Esophagus squamous epithelium (tissue), 5 donors: ENCODE data around the gene DEAF1. TPM values are rescaled to one million over a fixed set of nuclear protein-coding genes. Genes with fewer than 3 reads are reported as not detected.

Experiments
- DNase-seq: peaks from one replicate; lab custom pipeline; 2025; lab: John Stamatoyannopoulos, UW
- H3K27ac ChIP-seq, 4 donors: fragments of 200-600 bp; sonication (generic); one replicate each; pipeline ENCODE4 v1.5.1; 2016 to 2019; ENCODE audit warnings: mild to moderate bottlenecking in 1 of 4
- H3K27me3 ChIP-seq, 4 donors: fragments of 200-600 bp; sonication (generic); 1 replicate in 3 of 4; 2 replicates in 1 of 4; pipeline versions ENCODE4 v1.5.1 to v1.6.0; 2017 to 2021; ENCODE audit warnings: antibody characterized with exemption in 1 of 4
- H3K36me3 ChIP-seq, 3 donors: fragments of 200-600 bp; sonication (generic); one replicate each; pipeline ENCODE4 v1.5.1; 2016 to 2019
- H3K4me1 ChIP-seq, 3 donors: fragments of 200-600 bp; sonication (generic); one replicate each; pipeline ENCODE4 v1.5.1; 2017 to 2019
- H3K4me3 ChIP-seq, 4 donors: fragments of 200-600 bp; sonication (generic); 1 replicate in 3 of 4; 2 replicates in 1 of 4; pipeline ENCODE4 v1.5.1; 2016 to 2019; ENCODE audit warnings: mild to moderate bottlenecking in 2 of 4, moderate library complexity in 1 of 4
- H3K9me3 ChIP-seq, 3 donors: fragments of 200-600 bp; sonication (generic); one replicate each; pipeline ENCODE4 v1.5.1; 2016 to 2019
- CTCF ChIP-seq, 6 experiments: fragments of 450-650 bp in 4 of 6; fragments of 200-600 bp in 2 of 6; sonication (generic) in 2 of 6; IDR thresholded peaks; one replicate each; pipeline ENCODE4 v1.5.1; 2016 to 2019; ENCODE audit warnings: antibody characterized with exemption in 6 of 6, mild to moderate bottlenecking in 4 of 6, moderate library complexity in 4 of 6
- POLR2A ChIP-seq, 4 donors: fragments of 450-650 bp; IDR thresholded peaks; one replicate each; pipeline ENCODE4 v1.6.1; 2017; ENCODE audit warnings: antibody characterized with exemption in 4 of 4, mild to moderate bottlenecking in 4 of 4, moderate library complexity in 3 of 4
- WGBS, 2 donors: methylation state at CpG; one replicate each; pipeline ENCODE4 v1.1.5; 2018; 5-methylcytosine and 5-hydroxymethylcytosine counted together
- intact Hi-C: fragments of 100-400 bp; cut with DNase I; formaldehyde crosslinking; loops from one replicate; pipeline ENCODE4 v1.15.0; 2022
- total RNA-seq, 4 donors: library from RNA; depleted of rRNA; stranded (reverse); fragments of >200 nt; gene quantifications; one replicate each; pipeline ENCODE4 v1.1.0, GENCODE V29; 2016
- donor health status: DM: yes; HTN: yes; CAD: no.

DEAF1 gene
- total RNA-seq, 4 donors from 2014 or later, result 18.3 to 45.0 (median 25.4) TPM

GRCh38 chr11:612961-613300, 82.1 kb downstream of the DEAF1 start:
- Histone ChIP-seq H3K4me1 (peaks cover 32 to 58% (median 45%) of the 10 kb centered on the region in 3 donors), H3K27me3 (no peaks in the 10 kb centered on the region), H3K4me3 (no peak overlapping the region), H3K36me3 (peaks cover 34 to 72% (median 51%) of the 10 kb centered on the region in 3 donors), H3K27ac (peak overlapping the region; percentile 67 to 98 (median 97)), H3K9me3 (no peaks in the 10 kb centered on the region)
- intact Hi-C loops, result loop anchor here (5.0 kb wide), 1 partner anchor 36 kb away; the partner anchor contains the start of gene PHRF1
- DNase-seq, result no peak
- WGBS, 2 donors, result 100% methylated on average over 2 to 3 of the region's 10 CpGs
- TF ChIP-seq POLR2A (IDR thresholded peaks at IDR 0.05) (no peak), CTCF (IDR thresholded peaks at IDR 0.05) (no peak)

GRCh38 chr11:612201-612960, 82.6 kb downstream of the DEAF1 start:
- H3K9me3 ChIP-seq, result no peaks in the 10 kb centered on the region
- peaks cover 39 to 72% (median 57%) of the 10 kb centered on the region in 3 donors for H3K36me3 ChIP-seq
- TF ChIP-seq CTCF (IDR thresholded peaks at IDR 0.05), result peak in 2 of 6 experiments; percentile 19 to 37
- no peak for TF ChIP-seq POLR2A (IDR thresholded peaks at IDR 0.05)
- intact Hi-C loops, result loop anchor here (5.0 kb wide), 1 partner anchor 35 kb away; the partner anchor contains the start of gene PHRF1
- no peaks in the 10 kb centered on the region for H3K27me3 ChIP-seq
- H3K4me1 ChIP-seq, result peaks cover 32 to 58% (median 45%) of the 10 kb centered on the region in 3 donors
- no peak overlapping the region for H3K4me3 ChIP-seq
- H3K27ac ChIP-seq, result peak overlapping the region; percentile 67 to 98 (median 97)
- no peak for DNase-seq
- WGBS, 2 donors, result 45 to 48% methylated on average over 5 to 6 of the region's 27 CpGs

GRCh38 chr11:611001-611996, 83.7 kb downstream of the DEAF1 start:
- intact Hi-C loops, result loop anchor here (5.0 kb wide), 1 partner anchor 34 kb away; the partner anchor contains the start of gene PHRF1
- 66 to 92% methylated on average over 12 to 29 of the region's 49 CpGs for WGBS, 2 donors
- DNase-seq, result no peak
- peaks cover 50 to 79% (median 64%) of the 10 kb centered on the region in 3 donors for H3K36me3 ChIP-seq
- no peaks in the 10 kb centered on the region for H3K9me3 ChIP-seq
- peaks cover 31 to 58% (median 36%) of the 10 kb centered on the region in 3 donors for H3K4me1 ChIP-seq
- no peak overlapping the region for H3K4me3 ChIP-seq
- no peaks in the 10 kb centered on the region for H3K27me3 ChIP-seq
- H3K27ac ChIP-seq, result peak overlapping the region in 3 of 4 donors; percentile 14 to 98 (median 98)
- TF ChIP-seq POLR2A (IDR thresholded peaks at IDR 0.05) (no peak), CTCF (IDR thresholded peaks at IDR 0.05) (no peak)

- Histone ChIP-seq H3K27ac (no peak overlapping the region), H3K9me3 (no peaks in the 10 kb centered on the region), H3K27me3 (no peaks in the 10 kb centered on the region), H3K36me3 (peaks cover 60 to 90% (median 74%) of the 10 kb centered on the region in 3 donors), H3K4me3 (no peak overlapping the region), H3K4me1 (peaks cover 33 to 62% (median 34%) of the 10 kb centered on the region in 3 donors)
- DNase-seq, result no peak
- intact Hi-C loops, result loop anchor here (5.0 kb wide), 1 partner anchor 33 kb away; the partner anchor contains the start of gene PHRF1
- no peak for TF ChIP-seq POLR2A (IDR thresholded peaks at IDR 0.05)
- TF ChIP-seq CTCF (IDR thresholded peaks at IDR 0.05), result no peak
- no CpG with 5 or more reads among the region's 18 CpGs for WGBS, 2 donors
Measured at GRCh38 chr11:610146-610801, 84.7 kb downstream of the DEAF1 start.
